IMR-90 (cell line): Measurements from ENCODE around the gene DBNL. TPM values are rescaled to one million over a fixed set of nuclear protein-coding genes. Genes with fewer than 3 reads are reported as not detected.

Experiments used
- ATAC-seq: fragments of 200-7000 bp; cut with Tn5 transposase; 2 replicates; pipeline ENCODE4 v1.9.1; 2020; ENCODE audit warnings: low read depth, mild to moderate bottlenecking, moderate library complexity
- BruUV-seq: library from RNA; stranded (reverse); fragments of 400-500 nt; replicated peaks from 2 replicates; lab custom pipeline; 2021; lab: Mats Ljungman, UMichigan
- CTCF ChIA-PET: fragments of 300-600 bp; formaldehyde crosslinking; extraction: SDS; loops from one replicate; lab custom pipeline; 2021; ENCODE audit warnings: antibody characterized with exemption; lab: Yijun Ruan, JAX
- POLR2A ChIA-PET: fragments of 300-600 bp; sonication (Branson Sonifier 250); formaldehyde crosslinking; loops from one replicate; lab custom pipeline; 2022; ENCODE audit warnings: antibody characterized with exemption; ENCODE audit not compliant: unreplicated experiment; lab: Charles Lee
- DNase-seq: peaks from one replicate; pipeline ENCODE4 v3.0.0; 2013
- H2AFZ ChIP-seq: replicated peaks from 2 replicates; pipeline ENCODE3; 2013; ENCODE audit warnings: low read length, mild to moderate bottlenecking; ENCODE audit not compliant: poor library complexity
- H2AK5ac ChIP-seq: 2 replicates; pipeline ENCODE4 v1.6.1; 2013; ENCODE audit warnings: low read depth, low read length, inconsistent platforms
- H2AK9ac ChIP-seq: replicated peaks from 2 replicates; pipeline ENCODE3; 2013; ENCODE audit warnings: mild to moderate bottlenecking, low read depth, low read length, moderate library complexity; ENCODE audit not compliant: poor library complexity
- H2BK120ac ChIP-seq: 2 replicates; pipeline ENCODE4 v1.6.1; 2013; ENCODE audit warnings: low read depth, low read length, inconsistent platforms
- H2BK15ac ChIP-seq: 3 replicates; pipeline ENCODE4 v1.6.1; 2013; ENCODE audit warnings: low read depth, low read length, inconsistent platforms
- H2BK20ac ChIP-seq: 2 replicates; pipeline ENCODE4 v1.6.1; 2013; ENCODE audit warnings: low read depth, mild to moderate bottlenecking, inconsistent platforms, low read length, moderate library complexity
- H2BK5ac ChIP-seq: 2 replicates; pipeline ENCODE4 v1.6.1; 2013; ENCODE audit warnings: mild to moderate bottlenecking, low read depth, low read length, inconsistent platforms; ENCODE audit not compliant: poor library complexity, severe bottlenecking
- H3K14ac ChIP-seq: replicated peaks from 2 replicates; pipeline ENCODE4 v1.6.1; 2013; ENCODE audit warnings: low read depth, low read length, inconsistent platforms
- H3K18ac ChIP-seq: 2 replicates; pipeline ENCODE4 v1.6.1; 2013; ENCODE audit warnings: low read depth, low read length, control low read depth
- H3K23ac ChIP-seq: 2 replicates; pipeline ENCODE4 v1.6.1; 2013; ENCODE audit warnings: low read depth, low read length, inconsistent platforms
- H3K27ac ChIP-seq: 2 replicates; pipeline ENCODE4 v1.5.1; 2013; ENCODE audit warnings: mild to moderate bottlenecking, control low read depth, low read length; ENCODE audit not compliant: insufficient read depth
- H3K27me3 ChIP-seq: 2 replicates; pipeline ENCODE4 v1.6.1; 2013; ENCODE audit warnings: low read length; ENCODE audit not compliant: control insufficient read depth, insufficient read depth
- H3K36me3 ChIP-seq: 2 replicates; pipeline ENCODE4 v1.6.1; 2013; ENCODE audit warnings: low read length, mixed read lengths; ENCODE audit not compliant: control insufficient read depth, insufficient read depth
- H3K4ac ChIP-seq: 2 replicates; pipeline ENCODE4 v1.6.1; 2013; ENCODE audit warnings: low read depth, low read length, inconsistent platforms
- H3K4me1 ChIP-seq: 2 replicates; pipeline ENCODE4 v1.6.1; 2013; ENCODE audit warnings: low read length, mixed read lengths; ENCODE audit not compliant: control insufficient read depth, insufficient read depth
- H3K4me2 ChIP-seq: 2 replicates; pipeline ENCODE4 v1.6.1; 2013; ENCODE audit warnings: low read depth, mild to moderate bottlenecking, control low read depth, low read length, moderate library complexity
- H3K4me3 ChIP-seq: 2 replicates; pipeline ENCODE4 v1.5.1; 2013; ENCODE audit warnings: low read depth, mild to moderate bottlenecking, control low read depth, low read length, moderate library complexity; ENCODE audit not compliant: insufficient read depth
- H3K56ac ChIP-seq: 2 replicates; pipeline ENCODE4 v1.6.1; 2013; ENCODE audit warnings: low read length, inconsistent platforms; ENCODE audit not compliant: insufficient read depth; ENCODE audit errors: extremely low read depth
- H3K79me1 ChIP-seq, 2 experiments: 2 replicates each; pipeline ENCODE4 v1.6.1; 2013; ENCODE audit warnings: low read length in 2 of 2, inconsistent platforms in 1 of 2, low read depth in 1 of 2
- H3K9ac ChIP-seq: 2 replicates; pipeline ENCODE4 v1.6.1; 2013; ENCODE audit warnings: low read depth, low read length, control low read depth
- H3K9me1 ChIP-seq: 2 replicates; pipeline ENCODE4 v1.6.1; 2013; ENCODE audit warnings: low read length, inconsistent platforms; ENCODE audit not compliant: insufficient read depth
- H3K9me3 ChIP-seq: 2 replicates; pipeline ENCODE4 v1.6.1; 2013; ENCODE audit warnings: low read length; ENCODE audit not compliant: control insufficient read depth, insufficient read depth
- H4K20me1 ChIP-seq: 2 replicates; pipeline ENCODE4 v1.6.1; 2013; ENCODE audit warnings: low read length, inconsistent platforms; ENCODE audit not compliant: insufficient read depth
- H4K5ac ChIP-seq: 2 replicates; pipeline ENCODE4 v1.6.1; 2013; ENCODE audit warnings: mild to moderate bottlenecking, low read depth, low read length, control low read depth
- H4K8ac ChIP-seq, 2 experiments: 2 replicates each; pipeline ENCODE4 v1.6.1; 2013; ENCODE audit warnings: low read depth in 2 of 2, low read length in 2 of 2, control low read depth in 1 of 2, inconsistent platforms in 1 of 2
- H4K91ac ChIP-seq: 2 replicates; pipeline ENCODE4 v1.6.1; 2013; ENCODE audit warnings: low read depth, low read length, inconsistent platforms; ENCODE audit not compliant: insufficient read depth
- BHLHE40 ChIP-seq: fragments of 150-350 bp; IDR thresholded peaks from 2 replicates; pipeline ENCODE4 v1.6.1; 2016; ENCODE audit warnings: mild to moderate bottlenecking, low read depth, low read length
- CEBPB ChIP-seq: IDR thresholded peaks from 2 replicates; pipeline ENCODE4 v1.6.1; 2012; ENCODE audit warnings: low read depth, low read length, improper control_type of control experiment
- CHD1 ChIP-seq: IDR thresholded peaks from 2 replicates; pipeline ENCODE4 v1.6.1; 2012; ENCODE audit warnings: low read depth, low read length, improper control_type of control experiment
- FOS ChIP-seq: fragments of 150-350 bp; IDR thresholded peaks from 2 replicates; pipeline ENCODE4 v1.6.1; 2016; ENCODE audit warnings: low read depth, low read length
- MAFK ChIP-seq: IDR thresholded peaks from 2 replicates; pipeline ENCODE4 v1.6.1; 2012; ENCODE audit warnings: low read depth, low read length, improper control_type of control experiment
- MAZ ChIP-seq: IDR thresholded peaks from 2 replicates; pipeline ENCODE4 v1.6.1; 2012; ENCODE audit warnings: low read depth, mild to moderate bottlenecking, low read length, improper control_type of control experiment, moderate library complexity, borderline replicate concordance
- MXI1 ChIP-seq: IDR thresholded peaks from 2 replicates; pipeline ENCODE4 v1.6.1; 2012; ENCODE audit warnings: low read depth, mild to moderate bottlenecking, low read length, moderate library complexity, borderline replicate concordance
- NFE2L2 ChIP-seq: fragments of 150-350 bp; IDR thresholded peaks from 2 replicates; pipeline ENCODE4 v1.6.1; 2016; ENCODE audit warnings: low read depth, mild to moderate bottlenecking, low read length
- POLR2A ChIP-seq: IDR thresholded peaks from 2 replicates; pipeline ENCODE4 v1.6.1; 2012; ENCODE audit warnings: mild to moderate bottlenecking, low read depth, low read length
- RAD21 ChIP-seq: IDR thresholded peaks from 2 replicates; pipeline ENCODE4 v1.6.1; 2012; ENCODE audit warnings: low read length, improper control_type of control experiment
- RCOR1 ChIP-seq: IDR thresholded peaks from 2 replicates; pipeline ENCODE4 v1.6.1; 2012; ENCODE audit warnings: mild to moderate bottlenecking, low read length, improper control_type of control experiment; ENCODE audit not compliant: insufficient replicate concordance
- RFX5 ChIP-seq: IDR thresholded peaks from 2 replicates; pipeline ENCODE4 v1.8.0; 2012; ENCODE audit warnings: low read depth, mild to moderate bottlenecking, low read length, moderate library complexity
- WGBS, 2 experiments: methylation state at CpG; one replicate each; pipeline versions ENCODE4 v1.1.5 to v1.1.7; 2013; ENCODE audit warnings: missing lambda C conversion rate in 2 of 2; ENCODE audit not compliant: insufficient read length in 1 of 2; ENCODE audit errors: extremely low coverage in 2 of 2; 5-methylcytosine and 5-hydroxymethylcytosine counted together
- dilution Hi-C: fragments of 300-500 bp; cut with HindIII; formaldehyde crosslinking; loops from one replicate; pipeline ENCODE4 v1.14.3; 2018; ENCODE audit warnings: low sequenced_read_pairs; ENCODE audit not compliant: unreplicated experiment
- in situ Hi-C: fragments of 300-500 bp; cut with MboI; formaldehyde crosslinking; loops from 3 replicates; pipeline ENCODE4 v1.14.3; 2019; ENCODE audit warnings: low sequenced_read_pairs, inconsistent platforms, mixed read lengths
- intact Hi-C: fragments of 100-400 bp; cut with micrococcal nuclease; formaldehyde crosslinking; loops from 2 replicates; pipeline ENCODE4 v1.10.0; 2022
- polyA plus RNA-seq, 3 experiments: library from polyadenylated mRNA; depleted of rRNA; stranded (reverse); fragments of >200 nt; gene quantifications; 2 replicates each; pipeline ENCODE4 v1.2.3, GENCODE V29; 2012; ENCODE audit warnings: low replicate concordance in 1 of 3
- total RNA-seq: library from RNA; depleted of rRNA; stranded (reverse); fragments of >200 nt; gene quantifications from 2 replicates; pipeline ENCODE4 v1.2.3, GENCODE V29; 2012
- TF ChIP-seq, protein P1 (sequence below): fragments of 150-350 bp; IDR thresholded peaks from 2 replicates; pipeline ENCODE4 v1.6.1; 2017; ENCODE audit warnings: mild to moderate bottlenecking, antibody characterized with exemption, low read length, low read depth
- TF ChIP-seq, protein P2 (sequence below): fragments of 150-350 bp; IDR thresholded peaks from 2 replicates; pipeline ENCODE4 v1.6.1; 2016; ENCODE audit warnings: low read depth, mild to moderate bottlenecking, low read length, moderate library complexity, borderline replicate concordance
- TF ChIP-seq, protein P3 (sequence below): conservative IDR thresholded peaks from 2 replicates; pipeline ENCODE4 v1.5.1; 2012; ENCODE audit warnings: mild to moderate bottlenecking, low read depth, low read length, improper control_type of control experiment

Gene DBNL
- total and polyA plus RNA-seq, 2 of the 4 experiments (the other 2 are of a cell fraction), result 157 to 179 TPM

DNA sequence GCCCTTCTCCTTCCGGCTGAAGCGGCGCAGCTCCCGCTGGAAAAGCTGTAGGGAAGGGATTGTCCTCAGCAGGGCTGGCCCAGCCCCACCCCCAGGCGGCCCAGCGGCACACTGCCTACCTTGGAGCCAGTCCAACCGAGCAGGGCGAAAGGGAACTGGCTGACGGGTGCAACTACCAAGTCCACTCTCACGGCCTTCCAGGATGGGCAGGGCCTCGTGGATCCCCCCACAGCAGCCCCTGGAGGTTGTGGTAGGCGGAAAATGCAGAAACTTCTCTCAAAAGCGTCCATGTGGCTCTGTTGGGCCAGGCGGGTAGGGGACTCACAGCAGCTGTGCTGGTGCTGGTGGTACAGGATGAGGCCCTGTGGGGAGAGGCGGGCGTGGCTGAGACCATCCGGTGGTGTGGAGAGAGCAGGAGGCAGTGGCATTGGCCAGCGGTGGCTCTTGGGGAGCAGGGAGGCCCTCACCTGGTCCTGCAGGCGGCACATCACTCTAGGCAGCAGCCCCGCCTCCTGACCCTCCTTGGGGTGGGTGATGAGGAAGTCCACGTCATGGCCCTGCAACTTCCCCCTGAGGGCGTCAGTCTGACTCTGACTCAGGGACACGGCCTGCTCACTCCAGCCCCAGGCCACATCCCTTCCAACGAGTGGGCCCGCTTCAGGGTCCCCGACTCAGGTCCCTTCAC lies 29.3 kb downstream of the DBNL start:
- Histone ChIP-seq H2AFZ (peak overlapping the region; percentile 72), H3K27ac (no peak overlapping the region; the same call in 1 of the 2 replicates), H4K20me1 (no peaks in the 10 kb centered on the region), H3K4me3 (no peak overlapping the region), H3K18ac (no peak overlapping the region), H3K23ac (no peak overlapping the region), H2AK9ac (peak overlapping the region; percentile 82), H4K8ac (peak overlapping the region in 1 of 2 experiments; percentile 56; a peak in 1 of 4 replicates), H4K91ac (peak overlapping the region; percentile 41; the same call in 1 of the 2 replicates), H2BK5ac (peak overlapping the region; percentile 40), H3K27me3 (no peaks in the 10 kb centered on the region), H2BK20ac (no peak overlapping the region), H3K4ac (peak overlapping the region; percentile 23; the same call in 1 of the 2 replicates), H2BK120ac (peak overlapping the region; percentile 30; the same call in 1 of the 2 replicates), H3K36me3 (peaks cover 48% of the 10 kb centered on the region), H3K79me1 (peaks cover 0 to 7% of the 10 kb centered on the region in 2 experiments; a peak in 1 of 4 replicates), H4K5ac (no peak overlapping the region), H2BK15ac (no peak overlapping the region), H3K4me1 (peaks cover 10% of the 10 kb centered on the region), H3K9me1 (no peaks in the 10 kb centered on the region; the same call in 1 of the 2 replicates), H3K14ac (no peak overlapping the region), H3K9me3 (no peaks in the 10 kb centered on the region), H3K56ac (no peak overlapping the region), H2AK5ac (peak overlapping the region; percentile 37), H3K4me2 (no peak overlapping the region), H3K9ac (no peak overlapping the region)
- 90% methylated on average over 8 of the region's 26 CpGs; no CpG with 5 or more reads in 1 of the 2 experiments for WGBS, 2 experiments
- intact Hi-C loops (no loop called here), dilution Hi-C loops (no loop called here), in situ Hi-C loops (no loop called here)
- ATAC-seq (no peak; the same call in 1 of the 2 replicates), DNase-seq (peak; percentile 66)
- BruUV-seq, result no TSS peak
- POLR2A ChIA-PET, result no interaction called here
- CTCF ChIA-PET, result no interaction called here
- TF ChIP-seq RFX5, result no peak
- TF ChIP-seq FOS, result no peak
- TF ChIP-seq, protein P1, sequence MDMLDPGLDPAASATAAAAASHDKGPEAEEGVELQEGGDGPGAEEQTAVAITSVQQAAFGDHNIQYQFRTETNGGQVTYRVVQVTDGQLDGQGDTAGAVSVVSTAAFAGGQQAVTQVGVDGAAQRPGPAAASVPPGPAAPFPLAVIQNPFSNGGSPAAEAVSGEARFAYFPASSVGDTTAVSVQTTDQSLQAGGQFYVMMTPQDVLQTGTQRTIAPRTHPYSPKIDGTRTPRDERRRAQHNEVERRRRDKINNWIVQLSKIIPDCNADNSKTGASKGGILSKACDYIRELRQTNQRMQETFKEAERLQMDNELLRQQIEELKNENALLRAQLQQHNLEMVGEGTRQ, result no peak
- TF ChIP-seq, protein P2, sequence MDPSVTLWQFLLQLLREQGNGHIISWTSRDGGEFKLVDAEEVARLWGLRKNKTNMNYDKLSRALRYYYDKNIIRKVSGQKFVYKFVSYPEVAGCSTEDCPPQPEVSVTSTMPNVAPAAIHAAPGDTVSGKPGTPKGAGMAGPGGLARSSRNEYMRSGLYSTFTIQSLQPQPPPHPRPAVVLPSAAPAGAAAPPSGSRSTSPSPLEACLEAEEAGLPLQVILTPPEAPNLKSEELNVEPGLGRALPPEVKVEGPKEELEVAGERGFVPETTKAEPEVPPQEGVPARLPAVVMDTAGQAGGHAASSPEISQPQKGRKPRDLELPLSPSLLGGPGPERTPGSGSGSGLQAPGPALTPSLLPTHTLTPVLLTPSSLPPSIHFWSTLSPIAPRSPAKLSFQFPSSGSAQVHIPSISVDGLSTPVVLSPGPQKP, result no peak
- no peak for TF ChIP-seq MAZ
- TF ChIP-seq MAFK, result no peak
- TF ChIP-seq POLR2A, result no peak
- TF ChIP-seq RAD21, result no peak
- no peak for TF ChIP-seq RCOR1
- no peak for TF ChIP-seq CHD1
- TF ChIP-seq CEBPB, result no peak
- TF ChIP-seq MXI1, result no peak
- TF ChIP-seq NFE2L2, result no peak
- TF ChIP-seq, protein P3, sequence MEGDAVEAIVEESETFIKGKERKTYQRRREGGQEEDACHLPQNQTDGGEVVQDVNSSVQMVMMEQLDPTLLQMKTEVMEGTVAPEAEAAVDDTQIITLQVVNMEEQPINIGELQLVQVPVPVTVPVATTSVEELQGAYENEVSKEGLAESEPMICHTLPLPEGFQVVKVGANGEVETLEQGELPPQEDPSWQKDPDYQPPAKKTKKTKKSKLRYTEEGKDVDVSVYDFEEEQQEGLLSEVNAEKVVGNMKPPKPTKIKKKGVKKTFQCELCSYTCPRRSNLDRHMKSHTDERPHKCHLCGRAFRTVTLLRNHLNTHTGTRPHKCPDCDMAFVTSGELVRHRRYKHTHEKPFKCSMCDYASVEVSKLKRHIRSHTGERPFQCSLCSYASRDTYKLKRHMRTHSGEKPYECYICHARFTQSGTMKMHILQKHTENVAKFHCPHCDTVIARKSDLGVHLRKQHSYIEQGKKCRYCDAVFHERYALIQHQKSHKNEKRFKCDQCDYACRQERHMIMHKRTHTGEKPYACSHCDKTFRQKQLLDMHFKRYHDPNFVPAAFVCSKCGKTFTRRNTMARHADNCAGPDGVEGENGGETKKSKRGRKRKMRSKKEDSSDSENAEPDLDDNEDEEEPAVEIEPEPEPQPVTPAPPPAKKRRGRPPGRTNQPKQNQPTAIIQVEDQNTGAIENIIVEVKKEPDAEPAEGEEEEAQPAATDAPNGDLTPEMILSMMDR, result no peak
- no peak for TF ChIP-seq BHLHE40
